Measurements from ENCODE around the gene TRIM14. TPM values are rescaled to one million over a fixed set of nuclear protein-coding genes. Genes with fewer than 3 reads are reported as not detected.
A peak's percentile ranks its signal among the peaks of the same experiment; 100 is the strongest.
"Not testable (repeated sequence)": the region's sequence is repeated elsewhere in the genome, so short reads cannot be mapped to it uniquely, and the experiment has no call there.

TRIM14 gene
- total RNA-seq, 1 donor from 2014 or later: 9.9 TPM

DNA sequence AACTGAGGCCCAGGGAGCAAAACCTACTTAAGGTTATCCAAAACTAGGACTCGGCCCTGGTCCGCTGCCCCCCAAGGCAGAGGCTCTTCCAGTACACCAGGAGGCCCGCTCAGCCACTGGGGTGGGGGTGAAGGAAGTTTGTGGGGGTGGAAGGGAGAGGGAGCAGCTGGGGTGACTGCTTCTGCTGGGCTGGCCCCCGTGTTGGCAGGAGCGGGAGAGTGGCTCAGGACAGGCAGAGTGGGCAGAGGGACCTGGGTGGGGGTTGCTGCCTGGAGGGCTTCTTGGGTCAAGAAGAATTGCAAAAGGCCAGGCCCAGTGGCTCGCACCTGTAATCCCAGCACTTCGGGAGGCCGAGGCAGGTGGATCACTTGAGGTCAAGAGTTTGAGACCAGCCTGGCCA lies 8.2 kb upstream of the TRIM14 start:
- TF ChIP-seq CTCF (conservative IDR thresholded peaks at IDR 0.05): no peak

DNA sequence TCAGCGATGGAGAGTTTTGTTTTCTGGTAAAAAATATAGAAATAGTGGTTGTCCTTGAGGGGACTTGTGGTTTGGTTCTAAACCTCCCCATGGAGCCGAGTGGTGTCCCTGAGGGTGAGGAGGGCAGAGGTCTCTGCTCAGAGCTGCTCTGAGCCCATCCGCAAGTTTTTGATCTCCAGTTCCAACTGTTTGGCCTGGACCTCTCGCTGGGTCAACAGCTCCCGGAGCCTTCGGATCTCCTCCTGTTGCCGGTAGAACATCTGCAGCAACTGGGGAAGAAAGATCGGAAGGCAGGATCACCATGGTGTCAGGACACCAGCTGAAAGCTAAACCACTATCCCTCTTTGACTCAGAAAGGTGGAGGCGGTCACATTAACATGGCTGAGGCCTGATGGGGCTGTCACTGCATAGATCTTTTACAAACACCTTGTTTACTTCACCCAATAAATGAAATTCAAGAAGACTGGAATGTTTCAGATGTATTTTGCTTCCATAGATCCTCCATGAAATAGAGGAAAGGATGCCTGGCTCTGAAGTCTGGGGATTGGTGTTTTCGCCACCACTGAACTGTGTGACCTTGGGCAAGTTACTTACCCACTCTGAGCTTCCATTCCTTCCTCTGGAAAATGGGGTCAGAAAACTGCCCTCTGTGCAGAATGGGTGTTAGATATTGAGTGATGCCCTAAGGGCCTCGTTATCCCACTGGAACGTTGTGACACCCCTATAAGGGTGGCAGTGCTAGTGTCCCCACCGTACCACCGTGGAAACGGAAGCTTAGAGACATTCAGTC lies 5.8 kb upstream of the TRIM14 start:
- H3K27ac Mint-ChIP-seq: no peak overlapping the region
- no peak for DNase-seq (ENCODE audit: extremely low spot score, unreplicated experiment)
- H3K36me3 Mint-ChIP-seq: no peaks in the 10 kb centered on the region
- no peaks in the 10 kb centered on the region for H3K9me3 Mint-ChIP-seq
- TF ChIP-seq CTCF (conservative IDR thresholded peaks at IDR 0.05): no peak
- no peak overlapping the region for H3K4me3 Mint-ChIP-seq
- H3K4me1 Mint-ChIP-seq (ENCODE audit: unreplicated experiment): peaks cover 9% of the 10 kb centered on the region
- no peaks in the 10 kb centered on the region for H3K27me3 Mint-ChIP-seq

More for the DNA sequence above, 8.2 kb upstream of the TRIM14 start:
- H3K27me3 Mint-ChIP-seq: no peaks in the 10 kb centered on the region
- no peak overlapping the region for H3K4me3 Mint-ChIP-seq
- no peaks in the 10 kb centered on the region for H3K36me3 Mint-ChIP-seq
- H3K27ac Mint-ChIP-seq: no peak overlapping the region
- H3K9me3 Mint-ChIP-seq: no peaks in the 10 kb centered on the region
- DNase-seq (ENCODE audit: extremely low spot score, unreplicated experiment): no peak
- no peaks in the 10 kb centered on the region for H3K4me1 Mint-ChIP-seq (ENCODE audit: unreplicated experiment)

- H3K4me3 Mint-ChIP-seq; H3K27me3 Mint-ChIP-seq; DNase-seq (ENCODE audit: extremely low spot score, unreplicated experiment); H3K9me3 Mint-ChIP-seq; H3K36me3 Mint-ChIP-seq; H3K27ac Mint-ChIP-seq: not testable (repeated sequence)
- H3K4me1 Mint-ChIP-seq (ENCODE audit: unreplicated experiment): peaks cover 13% of the 10 kb centered on the region
Measured at GRCh38 chr9:98124091-98124490, 5.1 kb upstream of the TRIM14 start.

DNA sequence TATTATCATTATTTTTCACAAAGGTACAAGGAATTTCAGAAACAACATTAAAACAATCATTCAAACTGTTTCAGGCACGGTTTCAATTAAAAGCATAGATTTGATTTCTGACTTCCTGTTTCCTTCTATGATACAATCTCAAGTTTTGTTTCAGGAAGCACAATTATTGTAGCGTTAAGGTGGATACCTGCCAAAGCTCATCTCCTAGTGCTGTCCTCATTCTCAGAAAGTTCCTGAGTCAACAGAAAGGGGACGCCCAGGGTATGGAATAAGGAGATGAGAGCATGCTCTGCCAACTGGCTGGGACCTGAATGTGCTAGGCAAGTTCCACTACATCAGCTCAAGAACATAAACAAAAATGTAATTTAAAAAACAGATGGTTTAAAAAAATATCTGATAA lies 2.0 kb upstream of the TRIM14 start:
- Mint-ChIP-seq H3K27ac (peak overlapping the region; percentile 83), H3K36me3 (no peaks in the 10 kb centered on the region), H3K4me1 (ENCODE audit: unreplicated experiment) (peaks cover 13% of the 10 kb centered on the region), H3K9me3 (no peaks in the 10 kb centered on the region), H3K27me3 (peaks cover 3% of the 10 kb centered on the region), H3K4me3 (no peak overlapping the region)
- DNase-seq (ENCODE audit: extremely low spot score, unreplicated experiment): no peak
- no peak for TF ChIP-seq CTCF (conservative IDR thresholded peaks at IDR 0.05)

- Mint-ChIP-seq H3K4me1 (ENCODE audit: unreplicated experiment) (peaks cover 13% of the 10 kb centered on the region), H3K27ac (peak overlapping the region; percentile 83), H3K9me3 (no peaks in the 10 kb centered on the region), H3K4me3 (peak overlapping the region; percentile 80), H3K27me3 (peaks cover 3% of the 10 kb centered on the region), H3K36me3 (no peaks in the 10 kb centered on the region)
- DNase-seq (ENCODE audit: extremely low spot score, unreplicated experiment): no peak
- TF ChIP-seq CTCF (conservative IDR thresholded peaks at IDR 0.05): no peak
Measured at GRCh38 chr9:98120476-98120875, 1.5 kb upstream of the TRIM14 start.

- peak overlapping the region; percentile 77 for H3K27ac Mint-ChIP-seq
- H3K27me3 Mint-ChIP-seq: peaks cover 3% of the 10 kb centered on the region
- H3K9me3 Mint-ChIP-seq: no peaks in the 10 kb centered on the region
- no peak for DNase-seq (ENCODE audit: extremely low spot score, unreplicated experiment)
- H3K4me1 Mint-ChIP-seq (ENCODE audit: unreplicated experiment): peaks cover 13% of the 10 kb centered on the region
- no peaks in the 10 kb centered on the region for H3K36me3 Mint-ChIP-seq
- peak; percentile 32 for TF ChIP-seq CTCF (conservative IDR thresholded peaks at IDR 0.05)
- peak overlapping the region; percentile 84 for H3K4me3 Mint-ChIP-seq
Measured at GRCh38 chr9:98117984-98118639, 910 bp downstream of the TRIM14 start.

DNA sequence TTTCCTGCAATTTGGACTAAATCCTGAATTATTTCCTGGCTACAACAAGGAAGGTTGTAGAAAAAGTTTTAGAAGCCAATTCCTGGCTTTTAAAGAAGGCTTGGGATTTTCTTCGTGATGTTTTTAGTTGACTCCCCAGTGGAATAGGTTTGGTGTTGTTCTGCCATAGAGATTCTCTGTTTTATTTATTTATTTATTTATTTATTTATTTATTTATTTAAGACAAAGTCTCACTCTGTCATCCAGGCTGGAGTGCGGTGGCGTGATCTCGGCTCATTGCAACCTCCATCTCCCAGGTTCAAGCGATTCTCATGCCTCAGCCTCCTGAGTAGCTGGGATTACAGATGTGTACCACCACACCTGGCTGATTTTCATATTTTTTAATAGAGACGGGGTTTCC lies 1.9 kb downstream of the TRIM14 start:
- peaks cover 13% of the 10 kb centered on the region for H3K4me1 Mint-ChIP-seq (ENCODE audit: unreplicated experiment)

More for the DNA sequence above, 1.9 kb downstream of the TRIM14 start:
- H3K4me3 Mint-ChIP-seq: peak overlapping the region; percentile 9
- not testable (repeated sequence) for DNase-seq (ENCODE audit: extremely low spot score, unreplicated experiment); H3K27ac Mint-ChIP-seq; H3K27me3 Mint-ChIP-seq; H3K9me3 Mint-ChIP-seq; H3K36me3 Mint-ChIP-seq

All from type B pancreatic cell (in vitro differentiated cells).